K562 (cell line): ENCODE measurements around the gene SLC25A10. TPM values are rescaled to one million over a fixed set of nuclear protein-coding genes. Genes with fewer than 3 reads are reported as not detected.

Experiments
- ATAC-seq: fragments of 200-7000 bp; cut with Tn5 transposase; 3 replicates; pipeline ENCODE4 v1.9.1; 2020; ENCODE audit warnings: moderate library complexity
- BruUV-seq: library from RNA; stranded (reverse); fragments of 400-500 nt; replicated peaks from 2 replicates; lab custom pipeline; 2021; lab: Mats Ljungman, UMichigan
- CTCF ChIA-PET: fragments of 300-600 bp; formaldehyde crosslinking; extraction: SDS; loops from one replicate; lab custom pipeline; 2021; ENCODE audit warnings: low intra/inter-chr PET ratio; lab: Yijun Ruan, JAX
- POLR2A ChIA-PET: fragments of 300-600, 350-650 bp; sonication (Branson Sonifier 250); formaldehyde crosslinking; extraction: SDS; loops from one replicate; lab custom pipeline; 2021; ENCODE audit warnings: antibody characterized with exemption, inconsistent platforms; lab: Yijun Ruan, JAX
- DNase-seq, 4 experiments: peaks; one replicate each; pipeline versions ENCODE4 v3.0.0 to v3.0.0-alpha.2; 2011 to 2018; ENCODE audit warnings: low spot score in 3 of 4, mixed read lengths in 3 of 4; ENCODE audit errors: extremely low read depth in 1 of 4
- FAIRE-seq: peaks from 2 replicates; lab custom pipeline; 2011; peaks lifted over from hg19 to GRCh38; lab: Jason Lieb, UNC
- H2AFZ ChIP-seq: 2 replicates; pipeline ENCODE4 v1.6.0; 2011; ENCODE audit warnings: low read depth, low read length, control low read depth, inconsistent platforms
- H3K27ac ChIP-seq: fragments of 200-600 bp; 3 replicates; pipeline ENCODE4 v1.8.0; 2011; ENCODE audit warnings: low read depth, mild to moderate bottlenecking, control low read depth, inconsistent platforms, low read length, moderate library complexity, mixed read lengths; ENCODE audit errors: extremely low read depth
- H3K27me3 ChIP-seq, 2 experiments: fragments of 300-600 bp in 1 of 2; 2 replicates in 1 of 2; 3 replicates in 1 of 2; pipeline versions ENCODE4 v1.6.0 to v1.8.0; 2011; ENCODE audit warnings: inconsistent platforms in 2 of 2, low read length in 2 of 2, mild to moderate bottlenecking in 1 of 2, mixed read lengths in 1 of 2, moderate library complexity in 1 of 2; ENCODE audit not compliant: control insufficient read depth in 2 of 2, insufficient read depth in 2 of 2
- H3K36me3 ChIP-seq: fragments of 300-600 bp; 3 replicates; pipeline ENCODE4 v1.8.0; 2011; ENCODE audit warnings: mild to moderate bottlenecking, low read length, inconsistent platforms; ENCODE audit not compliant: control insufficient read depth, insufficient read depth
- H3K4me1 ChIP-seq, 2 experiments: fragments of 200-600 bp in 1 of 2; replicated peaks in 1 of 2; 2 replicates in 1 of 2; 3 replicates in 1 of 2; pipeline versions ENCODE4 v1.5.1 to v1.8.0; 2011; ENCODE audit warnings: inconsistent platforms in 2 of 2, low read length in 2 of 2, mild to moderate bottlenecking in 1 of 2, mixed read lengths in 1 of 2, moderate library complexity in 1 of 2; ENCODE audit not compliant: control insufficient read depth in 2 of 2, insufficient read depth in 2 of 2
- H3K4me2 ChIP-seq: 2 replicates; pipeline ENCODE4 v1.6.1; 2011; ENCODE audit warnings: low read length, control low read depth, inconsistent platforms, mixed read lengths; ENCODE audit not compliant: insufficient read depth
- H3K4me3 ChIP-seq: fragments of 200-600 bp; sonication (generic), shearing (Covaris generic); 2 replicates; pipeline ENCODE4 v1.5.1; 2016; ENCODE audit warnings: control low read depth, inconsistent platforms
- H3K79me2 ChIP-seq: fragments of 200-600 bp; 3 replicates; pipeline ENCODE4 v1.8.0; 2011; ENCODE audit warnings: low read length, inconsistent platforms; ENCODE audit not compliant: control insufficient read depth, insufficient read depth
- H3K9ac ChIP-seq, 2 experiments: 2 replicates each; pipeline versions ENCODE4 v1.6.0 to v1.6.1; 2011; ENCODE audit warnings: low read depth in 2 of 2, low read length in 2 of 2, control low read depth in 1 of 2, inconsistent platforms in 1 of 2, mild to moderate bottlenecking in 1 of 2, mixed read lengths in 1 of 2; ENCODE audit not compliant: insufficient read depth in 1 of 2
- H3K9me1 ChIP-seq: one replicate; pipeline ENCODE4 v1.6.0; 2011; ENCODE audit warnings: inconsistent platforms, mild to moderate bottlenecking, low read length, moderate library complexity; ENCODE audit not compliant: control insufficient read depth, insufficient read depth
- H3K9me3 ChIP-seq: replicated peaks from 2 replicates; pipeline ENCODE4 v1.5.1; 2011; ENCODE audit warnings: low read depth, low read length, inconsistent platforms; ENCODE audit not compliant: control insufficient read depth, insufficient read depth
- H4K20me1 ChIP-seq: replicated peaks from 2 replicates; pipeline ENCODE4 v1.6.1; 2011; ENCODE audit warnings: low read length, inconsistent platforms, mixed read lengths; ENCODE audit not compliant: control insufficient read depth, insufficient read depth
- FIP1L1 ChIP-seq: fragments of 200-400 bp; formaldehyde crosslinking; IDR thresholded peaks from 2 replicates; pipeline ENCODE4 v1.6.1; 2018; ENCODE audit warnings: mild to moderate bottlenecking, low read depth, low read length; ENCODE audit not compliant: poor library complexity, severe bottlenecking
- MGA ChIP-seq: fragments of 450-650 bp; IDR thresholded peaks from 2 replicates; pipeline ENCODE4 v1.6.1; 2016; ENCODE audit warnings: mild to moderate bottlenecking, moderate library complexity
- POLR2AphosphoS2 ChIP-seq: IDR thresholded peaks from 2 replicates; pipeline ENCODE4 v1.6.1; 2012; ENCODE audit warnings: low read length, improper control_type of control experiment
- SUPT5H ChIP-seq: fragments of 450-650 bp; IDR thresholded peaks from 2 replicates; pipeline ENCODE4 v1.6.1; 2016
- ZNF766 ChIP-seq: fragments of 200-800 bp; sonication (Bioruptor generic); conservative IDR thresholded peaks from 2 replicates; pipeline ENCODE4 v1.6.1; 2016; ENCODE audit warnings: missing genetic modification characterization, missing compliant biosample characterization
- WGBS: fragments of 100-300 bp; shearing (Covaris generic); methylation state at CpG from one replicate; pipeline ENCODE4 v1.1.6; 2016; ENCODE audit warnings: low coverage, mixed read lengths; ENCODE audit not compliant: insufficient coverage; ENCODE audit errors: missing lambda C conversion rate; 5-methylcytosine and 5-hydroxymethylcytosine counted together
- in situ Hi-C: fragments of 300-500 bp; cut with MboI; formaldehyde crosslinking; loops from 4 replicates; pipeline ENCODE4 v1.15.0; 2018; ENCODE audit warnings: inconsistent platforms, mixed read lengths
- intact Hi-C: fragments of 100-400 bp; cut with micrococcal nuclease; formaldehyde crosslinking; loops from 2 replicates; pipeline ENCODE4 v1.14.2; 2022
- polyA plus RNA-seq, 8 experiments: library from polyadenylated mRNA; depleted of rRNA in 4 of 8; stranded (reverse) in 5 of 8; unstranded in 3 of 8; fragments of >200 nt; fragmentation: Nextera tagmentation in 2 of 8; fragmentation: Illumina TruSeq in 1 of 8; extraction: Ambion mirVana in 2 of 8; extraction: Trizol in 1 of 8; gene quantifications; 2 replicates each; pipeline versions ENCODE4 v1.2.1 to v1.2.3, GENCODE V29; 2011 to 2014; ENCODE audit warnings: inconsistent platforms in 1 of 8, missing spikeins in 1 of 8
- total RNA-seq, 7 experiments: library from RNA; depleted of rRNA in 6 of 7; stranded (reverse); fragments of >200 nt in 6 of 7; fragmentation: Illumina TruSeq in 2 of 7; extraction: Trizol in 2 of 7; gene quantifications; 2 replicates each; pipeline versions ENCODE4 v1.2.1 to v1.2.3, GENCODE V29; 2011 to 2021; ENCODE audit warnings: low replicate concordance in 1 of 7
- TF ChIP-seq, protein P1 (sequence below): fragments of 450-650 bp; formaldehyde crosslinking; IDR thresholded peaks from 2 replicates; pipeline ENCODE4 v1.4.0; 2020; ENCODE audit warnings: mild to moderate bottlenecking, mixed read lengths

The SLC25A10 gene
- total and polyA plus RNA-seq, 9 of the 15 experiments (the other 6 are each of a cell fraction or from before 2014, with no cell fraction given): 0.10 to 85.6 (median 34.3) TPM

DNA sequence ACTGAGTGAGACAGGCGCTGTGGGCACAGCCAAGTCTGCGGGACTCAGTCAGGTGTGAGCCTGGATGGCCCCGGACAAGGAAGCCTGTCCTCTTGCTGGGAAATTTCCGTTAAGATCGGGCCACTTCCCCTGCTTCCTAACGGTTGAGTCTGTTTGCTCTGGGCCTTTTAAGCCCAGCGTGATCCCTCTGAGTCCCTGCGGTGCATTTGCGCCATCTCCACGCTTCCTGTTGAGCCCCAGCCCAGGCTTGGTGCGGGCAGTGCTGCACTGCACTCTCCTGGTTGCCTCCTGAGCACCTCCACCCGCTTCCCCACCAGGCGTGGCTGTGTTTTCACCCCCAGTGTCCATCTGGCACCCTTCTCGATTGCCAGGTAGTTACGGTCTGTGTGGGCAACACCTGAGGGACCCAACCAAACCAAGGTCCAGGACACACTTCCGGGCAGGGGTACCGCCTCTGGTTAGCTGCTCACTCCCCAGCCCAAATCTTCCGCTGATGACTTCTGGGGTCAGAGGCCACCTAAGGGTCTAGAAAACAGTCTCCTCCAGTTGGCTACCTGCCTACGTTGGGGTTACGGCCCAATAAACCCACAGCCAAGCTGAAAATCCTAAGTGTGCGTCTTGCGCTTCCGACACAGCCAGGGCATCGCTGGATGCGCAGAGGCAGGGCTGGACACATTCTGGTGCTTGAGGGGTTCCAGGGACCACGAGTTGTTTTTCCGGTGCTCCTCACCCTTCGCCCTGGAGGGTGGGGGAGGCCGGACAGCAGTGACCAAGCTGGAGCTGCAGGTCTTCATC, 1.4 kb upstream of the SLC25A10 start:
- intact Hi-C loops (no loop called here), in situ Hi-C loops (no loop called here)
- ATAC-seq (no peak), FAIRE-seq (no peak), DNase-seq (no peak)
- peaks cover 15% of the 10 kb centered on the region for H4K20me1 ChIP-seq
- H3K4me2 ChIP-seq: peak overlapping the region; percentile 17; the same call in 1 of the 2 replicates
- H3K27ac ChIP-seq: peak overlapping the region; percentile 88
- H2AFZ ChIP-seq: no peak overlapping the region
- no TSS peak for BruUV-seq
- H3K9me3 ChIP-seq: no peaks in the 10 kb centered on the region
- peaks cover 2% of the 10 kb centered on the region for H3K9me1 ChIP-seq
- no peak overlapping the region for H3K4me3 ChIP-seq
- ChIA-PET POLR2A (interaction anchor here (0.6 to 5.2 kb wide), 5 partner anchors 7 to 406 kb away, joined by 3 to 59 read pairs (median 3); partner anchors contain the start of gene MRPL12), CTCF (no interaction called here)
- H3K36me3 ChIP-seq: peaks cover 55% of the 10 kb centered on the region; the same call in 2 of the 3 replicates
- 58% methylated on average over 26 of the region's 29 CpGs for WGBS
- peaks cover 23 to 84% of the 10 kb centered on the region in 2 experiments for H3K4me1 ChIP-seq
- H3K27me3 ChIP-seq: no peaks in the 10 kb centered on the region
- peak overlapping the region; percentile 80 to 81; a peak in 3 of 4 replicates for H3K9ac ChIP-seq
- H3K79me2 ChIP-seq: peaks cover 46% of the 10 kb centered on the region
- TF ChIP-seq ZNF766 (CRISPR knock-in tag) (no peak), MGA (no peak), POLR2AphosphoS2 (peak; percentile 45; the same call in 1 of the 2 replicates), SUPT5H (0 out of 2 replicates have a peak, but pooled peaks have one; percentile 28), FIP1L1 (peak; percentile 12)
- TF ChIP-seq, protein P1, sequence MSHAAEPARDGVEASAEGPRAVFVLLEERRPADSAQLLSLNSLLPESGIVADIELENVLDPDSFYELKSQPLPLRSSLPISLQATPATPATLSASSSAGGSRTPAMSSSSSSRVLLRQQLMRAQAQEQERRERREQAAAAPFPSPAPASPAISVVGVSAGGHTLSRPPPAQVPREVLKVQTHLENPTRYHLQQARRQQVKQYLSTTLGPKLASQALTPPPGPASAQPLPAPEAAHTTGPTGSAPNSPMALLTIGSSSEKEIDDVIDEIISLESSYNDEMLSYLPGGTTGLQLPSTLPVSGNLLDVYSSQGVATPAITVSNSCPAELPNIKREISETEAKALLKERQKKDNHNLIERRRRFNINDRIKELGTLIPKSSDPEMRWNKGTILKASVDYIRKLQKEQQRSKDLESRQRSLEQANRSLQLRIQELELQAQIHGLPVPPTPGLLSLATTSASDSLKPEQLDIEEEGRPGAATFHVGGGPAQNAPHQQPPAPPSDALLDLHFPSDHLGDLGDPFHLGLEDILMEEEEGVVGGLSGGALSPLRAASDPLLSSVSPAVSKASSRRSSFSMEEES (CRISPR knock-in tag): no peak
